ENCODE data around the gene CATSPERD. TPM values are rescaled to one million over a fixed set of nuclear protein-coding genes. Genes with fewer than 3 reads are reported as not detected.

Gene CATSPERD
- total RNA-seq, 2 experiments from 2014 or later: not detected

GRCh38 chr19:5680437-5681368 is 39.7 kb upstream of the CATSPERD start, which contains the start of the genes HSD11B1L and MICOS13:
Gene HSD11B1L, plus strand, starts transcription at chr19:5681027. Its CDS starts 3,806 bp downstream, at chr19:5684833.
Gene MICOS13, minus strand, starts transcription at chr19:5680516. Its CDS starts 30 bp downstream, at chr19:5680486.
- Histone ChIP-seq H3K36me3 (ENCODE audit: insufficient read depth, low read length) (peaks cover 3% of the 10 kb centered on the region), H3K27me3 (ENCODE audit: control insufficient read depth in 1 of 2, insufficient read depth in 2 of 2, low read length in 2 of 2) (no peaks in the 10 kb centered on the region), H3K9me3 (ENCODE audit: control insufficient read depth in 1 of 2, insufficient read depth in 1 of 2, low read length in 2 of 2) (no peaks in the 10 kb centered on the region), H3K27ac (ENCODE audit: low read depth in 1 of 2, low read length in 2 of 2) (peak within 1 kb of the TSS; percentile 89 to 100), H3K4me1 (ENCODE audit: insufficient read depth, low read length) (peaks cover 24% of the 10 kb centered on the region), H3K4me3 (ENCODE audit: low read length) (peak within 1 kb of the TSS; percentile 100)
- H3K9me3 Mint-ChIP-seq: no peaks in the 10 kb centered on the region
- peak within 1 kb of the TSS; percentile 99 for H3K4me3 Mint-ChIP-seq
- CTCF ChIA-PET: no interaction called here
- H3K27me3 Mint-ChIP-seq: no peaks in the 10 kb centered on the region
- no peak for TF ChIP-seq CTCF (IDR thresholded peaks at IDR 0.05)
- intact Hi-C loops (cut with DNase I, micrococcal nuclease): loop anchor here (1.0 to 10.0 kb wide), 6 partner anchors 40 to 886 kb away; partner anchors contain the start of genes CATSPERD (in 2 of the 2), LONP1 (in 2 of the 2), CLPP (in 1 of the 2) and FEM1A (in 1 of the 2)
- ATAC-seq (ENCODE audit: poor library complexity): peak; percentile 95
- H3K36me3 Mint-ChIP-seq (ENCODE audit: low read depth): peaks cover 10% of the 10 kb centered on the region
- peaks cover 30% of the 10 kb centered on the region for H3K4me1 Mint-ChIP-seq (ENCODE audit: low read depth)
- H3K27ac Mint-ChIP-seq: peak within 1 kb of the TSS; percentile 95
- DNase-seq: peak; percentile 96 to 100 (median 98)
- POLR2A ChIA-PET: interaction anchor here (1.6 to 1.7 kb wide), 2 partner anchors 39 to 58 kb away, joined by 6 to 8 read pairs; partner anchors contain the start of genes CATSPERD, LONP1, SAFB and SAFB2

GRCh38 chr19:5681391-5682106 is 38.9 kb upstream of the CATSPERD start:
- Histone ChIP-seq H3K4me1 (ENCODE audit: insufficient read depth, low read length) (peaks cover 31% of the 10 kb centered on the region), H3K27me3 (ENCODE audit: control insufficient read depth in 1 of 2, insufficient read depth in 2 of 2, low read length in 2 of 2) (no peaks in the 10 kb centered on the region), H3K36me3 (ENCODE audit: insufficient read depth, low read length) (peaks cover 3% of the 10 kb centered on the region), H3K9me3 (ENCODE audit: control insufficient read depth in 1 of 2, insufficient read depth in 1 of 2, low read length in 2 of 2) (no peaks in the 10 kb centered on the region), H3K4me3 (ENCODE audit: low read length) (peak overlapping the region; percentile 100), H3K27ac (ENCODE audit: low read depth in 1 of 2, low read length in 2 of 2) (no peak overlapping the region)
- POLR2A ChIA-PET: interaction anchor here (1.0 kb wide), 1 partner anchor 146 kb away, joined by 4 read pairs; no protein-coding TSS in a partner anchor
- Mint-ChIP-seq H3K27ac (peak overlapping the region; percentile 4), H3K4me3 (peak overlapping the region; percentile 26), H3K36me3 (ENCODE audit: low read depth) (peaks cover 10% of the 10 kb centered on the region), H3K9me3 (no peaks in the 10 kb centered on the region), H3K4me1 (ENCODE audit: low read depth) (peaks cover 34% of the 10 kb centered on the region), H3K27me3 (no peaks in the 10 kb centered on the region)
- no peak for TF ChIP-seq CTCF (IDR thresholded peaks at IDR 0.05)
- peak in 2 of 14 experiments; percentile 16 to 43 for DNase-seq
- ATAC-seq (ENCODE audit: poor library complexity): no peak
- CTCF ChIA-PET: no interaction called here
- intact Hi-C loops (cut with DNase I, micrococcal nuclease): loop anchor here (2.0 to 10.0 kb wide), 4 partner anchors 59 to 887 kb away; partner anchors contain the start of genes CLPP (in 1 of the 2), FEM1A (in 1 of the 2), RANBP3 (in 1 of the 2) and SAFB (in 1 of the 2)

- POLR2A ChIA-PET: interaction anchor here (1.0 kb wide), 1 partner anchor 146 kb away, joined by 4 read pairs; no protein-coding TSS in a partner anchor
- Mint-ChIP-seq H3K27me3 (no peaks in the 10 kb centered on the region), H3K4me1 (ENCODE audit: low read depth) (peaks cover 36% of the 10 kb centered on the region), H3K27ac (no peak overlapping the region), H3K4me3 (peak overlapping the region; percentile 26), H3K9me3 (no peaks in the 10 kb centered on the region), H3K36me3 (ENCODE audit: low read depth) (peaks cover 10% of the 10 kb centered on the region)
- no peaks in the 10 kb centered on the region for H3K9me3 ChIP-seq (ENCODE audit: control insufficient read depth in 1 of 2, insufficient read depth in 1 of 2, low read length in 2 of 2)
- no peak overlapping the region for H3K4me3 ChIP-seq (ENCODE audit: low read length)
- ATAC-seq (ENCODE audit: poor library complexity) (no peak), DNase-seq (no peak)
- no peaks in the 10 kb centered on the region for H3K27me3 ChIP-seq (ENCODE audit: control insufficient read depth in 1 of 2, insufficient read depth in 2 of 2, low read length in 2 of 2)
- H3K4me1 ChIP-seq (ENCODE audit: insufficient read depth, low read length): peaks cover 37% of the 10 kb centered on the region
- H3K36me3 ChIP-seq (ENCODE audit: insufficient read depth, low read length): peaks cover 3% of the 10 kb centered on the region
- TF ChIP-seq CTCF (IDR thresholded peaks at IDR 0.05): no peak
- intact Hi-C loops (cut with DNase I, micrococcal nuclease): loop anchor here in 1 of 2 experiments (10.0 kb wide), 3 partner anchors 293 to 887 kb away; partner anchors contain the start of genes CLPP, FEM1A and RANBP3
- H3K27ac ChIP-seq (ENCODE audit: low read depth in 1 of 2, low read length in 2 of 2): no peak overlapping the region
- CTCF ChIA-PET: no interaction called here
Observed at GRCh38 chr19:5682107-5682482, 38.3 kb upstream of the CATSPERD start.

All from CD4-positive, alpha-beta T cell (primary cell).